Karpas-422 (cell line): ENCODE data around the gene SEZ6L. TPM values are rescaled to one million over a fixed set of nuclear protein-coding genes. Genes with fewer than 3 reads are reported as not detected.

Experiments used
- DNase-seq: peaks from one replicate; pipeline ENCODE4 v3.0.0-alpha.2; 2015
- H2AFZ ChIP-seq: fragments of 200-600 bp; sonication (generic); 2 replicates; pipeline ENCODE4 v1.6.1; 2014; ENCODE audit warnings: antibody characterized with exemption, low read length, mixed read lengths
- H3K27ac ChIP-seq: fragments of 200-600 bp; sonication (generic); 2 replicates; pipeline ENCODE4 v1.5.1; 2014; ENCODE audit warnings: mild to moderate bottlenecking, low read length, moderate library complexity
- H3K27me3 ChIP-seq: fragments of 200-600 bp; sonication (generic); 2 replicates; pipeline ENCODE4 v1.6.1; 2014; ENCODE audit warnings: low read length, mixed read lengths
- H3K36me3 ChIP-seq: fragments of 200-600 bp; sonication (generic); 2 replicates; pipeline ENCODE4 v1.6.1; 2014; ENCODE audit warnings: low read length, mixed read lengths; ENCODE audit not compliant: insufficient read depth
- H3K4me1 ChIP-seq: fragments of 200-600 bp; sonication (generic); 2 replicates; pipeline ENCODE4 v1.6.1; 2014; ENCODE audit warnings: mild to moderate bottlenecking, low read length, mixed read lengths
- H3K4me2 ChIP-seq: fragments of 200-600 bp; sonication (generic); 2 replicates; pipeline ENCODE4 v1.6.1; 2014; ENCODE audit warnings: low read length, low read depth, mild to moderate bottlenecking; ENCODE audit not compliant: poor library complexity, severe bottlenecking
- H3K4me3 ChIP-seq: fragments of 200-600 bp; sonication (generic); 2 replicates; pipeline ENCODE4 v1.5.1; 2014; ENCODE audit warnings: mild to moderate bottlenecking, antibody characterized with exemption, low read length, mixed read lengths
- H3K79me2 ChIP-seq: fragments of 200-600 bp; sonication (generic); 2 replicates; pipeline ENCODE4 v1.6.1; 2014; ENCODE audit warnings: mild to moderate bottlenecking, low read length, mixed read lengths
- H3K9ac ChIP-seq: fragments of 200-600 bp; sonication (generic); 2 replicates; pipeline ENCODE4 v1.6.0; 2014; ENCODE audit warnings: low read length
- H3K9me2 ChIP-seq: fragments of 200-600 bp; sonication (generic), shearing (Covaris generic); replicated peaks from 2 replicates; pipeline ENCODE4 v1.6.0; 2014; ENCODE audit warnings: mild to moderate bottlenecking, low read length, moderate library complexity; ENCODE audit not compliant: insufficient read depth
- H3K9me3 ChIP-seq: fragments of 300-700, 200-600 bp; sonication (generic); 2 replicates; pipeline ENCODE4 v1.6.1; 2014; ENCODE audit warnings: low read length, mixed read lengths
- H4K20me1 ChIP-seq: fragments of 200-600 bp; sonication (generic); 2 replicates; pipeline ENCODE4 v1.6.1; 2014; ENCODE audit warnings: mild to moderate bottlenecking, antibody characterized with exemption, low read length, low read depth; ENCODE audit not compliant: insufficient read depth
- total RNA-seq: library from RNA; depleted of rRNA; stranded (reverse); fragments of >200 nt; shearing (Covaris generic); gene quantifications from 2 replicates; pipeline ENCODE4 v1.2.3, GENCODE V29; 2014; ENCODE audit warnings: low replicate concordance

The SEZ6L gene
- total RNA-seq, 1 experiment from 2014 or later, result 0.41 TPM

DNA sequence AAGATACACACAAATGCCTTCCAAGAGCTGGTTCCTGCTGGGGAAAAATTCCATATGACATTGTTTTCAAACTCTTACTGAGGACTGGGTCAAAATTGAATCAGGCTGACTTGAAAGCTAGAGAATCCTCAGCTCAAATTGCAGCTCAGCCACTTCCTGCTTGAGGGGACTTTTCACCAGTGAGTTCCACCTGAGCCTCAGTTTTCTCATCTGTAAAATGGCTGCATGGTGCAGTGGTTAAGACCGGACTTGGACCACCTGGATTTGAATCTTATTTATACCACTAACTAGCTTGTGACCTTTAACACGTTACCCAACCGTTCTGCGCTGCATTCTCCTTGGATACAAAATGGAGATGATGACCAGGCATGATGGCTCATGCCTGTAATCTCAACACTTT, 189.9 kb downstream of the SEZ6L start:
- H3K79me2 ChIP-seq, result no peaks in the 10 kb centered on the region
- no peaks in the 10 kb centered on the region for H3K9me3 ChIP-seq
- no peak overlapping the region for H3K4me3 ChIP-seq
- H2AFZ ChIP-seq, result no peak overlapping the region
- no peaks in the 10 kb centered on the region for H3K9me2 ChIP-seq
- H3K36me3 ChIP-seq, result no peaks in the 10 kb centered on the region
- no peak overlapping the region for H3K27ac ChIP-seq
- no peaks in the 10 kb centered on the region for H3K27me3 ChIP-seq
- no peak overlapping the region for H3K9ac ChIP-seq
- no peak overlapping the region for H3K4me2 ChIP-seq
- no peaks in the 10 kb centered on the region for H4K20me1 ChIP-seq
- H3K4me1 ChIP-seq, result peaks cover 12% of the 10 kb centered on the region
- DNase-seq, result no peak

DNA sequence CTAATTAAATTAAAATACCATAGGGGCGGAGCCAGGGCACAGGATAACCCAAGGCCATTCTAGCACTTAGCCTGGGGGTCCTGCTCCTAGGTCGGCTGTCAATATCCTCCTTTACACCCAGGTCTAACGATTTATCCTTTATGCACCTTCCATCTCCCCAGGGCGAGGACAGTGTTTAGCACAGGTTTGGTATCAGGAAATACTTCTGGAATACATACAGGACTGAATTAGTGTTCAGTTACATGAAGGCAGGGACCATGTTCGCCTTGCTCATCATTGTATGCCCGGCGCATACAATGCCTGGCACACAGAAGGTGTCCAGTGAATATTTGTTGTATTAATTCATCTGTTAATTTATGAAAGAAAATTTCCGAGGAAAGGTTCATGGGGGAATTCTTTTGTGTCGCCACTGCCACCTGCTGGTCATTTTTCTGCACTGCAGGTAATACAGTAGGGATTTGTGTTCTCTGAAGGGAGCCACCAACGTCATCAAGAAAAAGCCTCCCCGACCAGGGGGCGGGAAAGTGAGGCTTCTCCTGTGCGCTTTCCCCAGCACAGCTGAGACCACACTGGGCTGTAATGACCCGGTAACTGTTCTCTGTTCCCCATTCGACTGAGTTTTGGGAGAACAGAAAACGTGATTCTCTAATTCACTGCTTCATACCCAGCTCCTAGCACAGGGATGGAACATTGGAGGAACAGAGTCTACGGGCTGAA, 191.1 kb downstream of the SEZ6L start:
- no peaks in the 10 kb centered on the region for H3K79me2 ChIP-seq
- no peaks in the 10 kb centered on the region for H3K27me3 ChIP-seq
- H4K20me1 ChIP-seq, result no peaks in the 10 kb centered on the region
- DNase-seq, result peak; percentile 85
- peaks cover 23% of the 10 kb centered on the region for H3K4me1 ChIP-seq
- peak overlapping the region; percentile 51 for H3K4me2 ChIP-seq
- H3K9ac ChIP-seq, result peak overlapping the region; percentile 49
- peak overlapping the region; percentile 36; the same call in 1 of the 2 replicates for H2AFZ ChIP-seq
- no peak overlapping the region for H3K27ac ChIP-seq
- H3K36me3 ChIP-seq, result no peaks in the 10 kb centered on the region
- no peaks in the 10 kb centered on the region for H3K9me2 ChIP-seq
- H3K4me3 ChIP-seq, result peak overlapping the region; percentile 39; the same call in 1 of the 2 replicates
- no peaks in the 10 kb centered on the region for H3K9me3 ChIP-seq

DNA sequence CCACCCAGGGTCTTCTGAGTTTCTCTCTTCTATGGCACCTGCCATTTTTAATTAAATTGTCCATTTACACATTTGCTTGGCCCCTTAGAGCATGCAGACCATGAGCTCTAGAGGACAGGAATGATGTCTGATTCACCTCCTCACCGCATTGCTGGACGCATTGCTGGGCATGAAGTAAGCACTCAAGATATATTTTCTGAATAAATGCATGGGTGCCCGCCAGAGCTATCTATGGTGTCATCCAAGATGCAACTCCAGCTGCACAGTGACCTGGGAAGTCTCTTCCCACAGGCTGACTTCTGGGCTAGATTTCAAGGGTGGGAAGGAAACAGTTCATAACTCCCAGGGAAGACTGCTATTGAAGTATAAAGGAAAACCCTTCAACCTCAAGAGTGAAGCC, 193.2 kb downstream of the SEZ6L start:
- no peak for DNase-seq
- Histone ChIP-seq H3K27ac (no peak overlapping the region), H3K9me2 (no peaks in the 10 kb centered on the region), H3K9me3 (no peaks in the 10 kb centered on the region), H3K4me2 (no peak overlapping the region), H3K36me3 (no peaks in the 10 kb centered on the region), H4K20me1 (no peaks in the 10 kb centered on the region), H2AFZ (no peak overlapping the region), H3K27me3 (no peaks in the 10 kb centered on the region), H3K9ac (no peak overlapping the region), H3K4me1 (peaks cover 25% of the 10 kb centered on the region), H3K79me2 (no peaks in the 10 kb centered on the region), H3K4me3 (no peak overlapping the region)

DNA sequence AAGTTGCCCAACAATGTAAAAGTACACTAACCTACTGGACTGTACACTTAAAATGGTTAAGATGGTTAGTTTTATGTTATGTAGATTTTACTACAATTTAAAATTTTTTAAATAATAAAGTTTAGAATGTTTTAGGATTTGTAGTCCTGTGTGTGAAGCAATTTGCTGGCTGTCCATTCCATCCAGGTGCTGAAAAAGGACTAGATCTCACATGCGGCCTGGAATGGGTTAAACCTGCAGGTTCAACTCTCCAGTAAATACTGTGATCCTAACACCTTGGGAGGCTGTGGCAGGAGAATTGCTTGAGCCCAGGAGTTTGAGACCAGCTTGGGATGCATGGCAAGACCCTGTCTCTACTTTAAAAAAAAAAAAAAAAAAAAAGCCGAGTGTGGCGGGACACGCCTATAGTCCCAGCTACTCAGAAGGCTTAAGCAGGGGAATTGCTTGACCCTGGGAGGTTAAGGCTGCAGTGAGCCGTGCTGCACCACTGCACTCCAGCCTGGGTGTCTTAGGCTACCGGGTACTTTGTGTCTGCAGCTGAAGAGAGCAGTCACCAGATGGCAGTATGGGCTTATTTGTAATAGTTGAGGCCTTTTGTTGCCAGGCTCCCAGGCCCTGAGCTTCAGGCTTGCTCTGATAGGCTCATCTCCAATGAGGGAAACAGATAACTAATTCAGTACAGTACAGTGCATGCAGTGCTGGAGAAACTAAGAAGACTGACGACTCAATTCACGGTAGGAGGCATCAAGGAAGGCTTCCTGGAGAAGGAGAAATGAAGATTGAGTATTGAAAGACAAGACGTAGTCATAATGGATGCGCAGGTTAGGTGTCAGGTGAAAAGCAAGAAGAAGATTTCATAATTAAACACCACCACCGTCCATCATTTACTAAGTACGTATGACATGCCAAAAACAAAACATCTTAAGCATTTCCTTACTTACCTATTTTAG, 195.1 kb downstream of the SEZ6L start:
- DNase-seq, result peak; percentile 95
- no peaks in the 10 kb centered on the region for H4K20me1 ChIP-seq

DNA sequence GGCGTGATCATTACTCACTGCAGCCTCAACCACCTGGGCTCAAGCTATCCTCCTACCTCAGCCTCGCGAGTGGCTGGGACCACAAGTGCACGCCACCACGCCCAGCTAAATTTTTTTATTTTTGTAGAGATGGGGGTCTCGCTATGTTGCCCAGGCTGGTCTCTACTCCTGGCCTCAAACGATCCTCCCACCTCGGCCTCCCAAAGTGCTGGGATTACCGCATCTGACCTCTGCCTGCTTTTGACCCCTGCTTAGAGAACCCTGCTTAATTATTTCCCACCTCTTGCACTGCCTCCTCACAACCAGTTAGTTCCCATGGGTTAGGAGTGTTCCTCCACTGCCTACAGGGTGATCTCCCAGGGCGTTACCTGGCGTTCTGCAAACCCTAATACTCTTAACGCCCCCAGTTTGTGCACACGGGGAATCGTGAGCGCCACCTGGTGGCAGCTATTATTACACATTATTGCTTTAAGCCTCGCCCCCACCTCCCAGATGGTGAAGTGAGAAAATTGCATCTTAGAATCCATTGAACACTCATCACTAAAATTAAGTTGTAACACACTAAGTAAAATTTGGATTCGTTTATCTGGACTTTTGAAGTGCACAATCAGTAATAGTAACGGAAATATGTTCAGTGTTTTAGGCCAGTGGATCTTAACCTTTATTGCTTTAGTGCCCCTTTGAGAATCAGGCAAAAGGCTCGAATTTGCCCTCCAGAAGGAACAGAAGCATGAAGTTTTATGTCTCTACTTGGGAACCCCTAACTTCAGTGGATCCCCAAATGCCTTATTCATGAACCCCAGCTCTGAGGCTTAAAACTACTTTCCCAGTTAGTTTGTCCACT, 198.4 kb downstream of the SEZ6L start:
- Histone ChIP-seq H3K4me3 (no peak overlapping the region), H3K27me3 (no peaks in the 10 kb centered on the region), H3K4me2 (no peak overlapping the region), H3K9ac (no peak overlapping the region), H3K4me1 (peaks cover 25% of the 10 kb centered on the region), H3K27ac (no peak overlapping the region), H3K9me3 (no peaks in the 10 kb centered on the region), H2AFZ (no peak overlapping the region), H3K36me3 (no peaks in the 10 kb centered on the region), H4K20me1 (no peaks in the 10 kb centered on the region), H3K79me2 (no peaks in the 10 kb centered on the region), H3K9me2 (no peaks in the 10 kb centered on the region)
- DNase-seq, result peak; percentile 94

More for the DNA sequence above, 195.1 kb downstream of the SEZ6L start:
- Histone ChIP-seq H3K9me3 (no peaks in the 10 kb centered on the region), H3K27me3 (no peaks in the 10 kb centered on the region), H2AFZ (no peak overlapping the region), H3K79me2 (no peaks in the 10 kb centered on the region), H3K4me3 (no peak overlapping the region), H3K27ac (peak overlapping the region; percentile 20; the same call in 1 of the 2 replicates), H3K9ac (no peak overlapping the region), H3K36me3 (no peaks in the 10 kb centered on the region), H3K4me1 (peaks cover 25% of the 10 kb centered on the region), H3K9me2 (no peaks in the 10 kb centered on the region), H3K4me2 (no peak overlapping the region)

DNA sequence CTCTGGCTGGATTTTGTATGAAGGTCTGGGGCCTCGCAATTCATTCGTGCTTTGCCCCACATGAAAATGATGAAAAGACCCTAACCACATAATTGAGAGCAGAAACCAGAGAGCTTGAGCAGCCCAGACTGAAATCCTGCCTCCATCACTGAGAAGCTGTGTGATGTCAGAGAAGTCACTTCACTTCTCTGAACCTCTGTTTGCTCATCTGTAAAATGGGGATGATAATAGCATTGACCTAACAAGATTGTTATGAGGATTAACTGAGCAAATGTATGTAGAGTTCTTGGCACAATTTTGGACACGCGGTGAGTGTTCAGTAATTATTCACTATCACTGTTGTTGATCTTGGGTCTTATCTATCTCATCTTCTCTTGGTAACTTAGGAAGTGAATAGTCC, 203.6 kb downstream of the SEZ6L start:
- Histone ChIP-seq H3K4me1 (peaks cover 42% of the 10 kb centered on the region), H3K36me3 (no peaks in the 10 kb centered on the region), H3K4me3 (peak overlapping the region; percentile 2; the same call in 1 of the 2 replicates), H3K9me2 (no peaks in the 10 kb centered on the region), H2AFZ (no peak overlapping the region), H3K79me2 (no peaks in the 10 kb centered on the region), H4K20me1 (no peaks in the 10 kb centered on the region), H3K9me3 (no peaks in the 10 kb centered on the region), H3K27ac (peak overlapping the region; percentile 78), H3K27me3 (no peaks in the 10 kb centered on the region), H3K9ac (peak overlapping the region; percentile 40; the same call in 1 of the 2 replicates), H3K4me2 (peak overlapping the region; percentile 64)
- DNase-seq, result no peak

DNA sequence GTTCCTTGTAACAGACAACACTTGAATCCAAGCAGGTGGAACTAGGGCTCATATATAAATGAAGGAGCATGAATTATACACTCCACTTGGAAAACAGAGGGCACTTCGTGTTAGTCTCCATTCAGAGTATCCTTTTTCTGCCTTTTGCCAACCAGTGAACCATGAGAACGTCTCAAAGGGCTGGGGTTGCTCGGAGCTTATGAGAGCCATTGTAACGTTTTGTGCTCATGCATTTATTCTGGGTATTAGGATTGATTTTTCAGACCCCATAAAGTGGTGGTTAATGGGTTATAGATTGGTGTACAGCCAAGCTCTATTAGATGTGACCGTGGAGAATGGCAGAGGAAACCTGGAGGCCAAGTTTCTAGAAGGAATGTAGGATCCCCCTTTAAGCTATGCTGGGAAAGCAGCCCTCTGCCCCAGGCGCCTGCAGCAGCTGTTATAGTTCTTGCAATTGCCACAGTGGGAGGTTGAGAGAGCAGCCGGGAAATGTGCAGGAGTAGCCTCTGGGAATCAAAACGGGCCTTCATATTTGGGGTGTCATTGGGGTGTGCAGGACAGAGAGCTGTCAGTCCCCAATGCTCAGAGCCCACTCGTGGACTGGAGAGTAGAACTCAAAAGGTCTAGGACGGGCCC, 205.2 kb downstream of the SEZ6L start:
- Histone ChIP-seq H3K9me2 (no peaks in the 10 kb centered on the region), H2AFZ (peak overlapping the region; percentile 51; the same call in 1 of the 2 replicates), H3K27me3 (no peaks in the 10 kb centered on the region), H3K36me3 (no peaks in the 10 kb centered on the region), H3K4me2 (peak overlapping the region; percentile 27), H3K4me1 (peaks cover 52% of the 10 kb centered on the region), H3K9me3 (no peaks in the 10 kb centered on the region), H3K4me3 (no peak overlapping the region), H3K9ac (peak overlapping the region; percentile 26), H3K79me2 (no peaks in the 10 kb centered on the region), H3K27ac (peak overlapping the region; percentile 47), H4K20me1 (no peaks in the 10 kb centered on the region)
- no peak for DNase-seq
